ENCODE results near the gene PLBD1. TPM values are rescaled to one million over a fixed set of nuclear protein-coding genes. Genes with fewer than 3 reads are reported as not detected.
A peak's percentile ranks its signal among the peaks of the same experiment; 100 is the strongest.

The PLBD1 gene
- total RNA-seq, 2 donors from 2014 or later = 5.7 to 19.5 TPM

DNA sequence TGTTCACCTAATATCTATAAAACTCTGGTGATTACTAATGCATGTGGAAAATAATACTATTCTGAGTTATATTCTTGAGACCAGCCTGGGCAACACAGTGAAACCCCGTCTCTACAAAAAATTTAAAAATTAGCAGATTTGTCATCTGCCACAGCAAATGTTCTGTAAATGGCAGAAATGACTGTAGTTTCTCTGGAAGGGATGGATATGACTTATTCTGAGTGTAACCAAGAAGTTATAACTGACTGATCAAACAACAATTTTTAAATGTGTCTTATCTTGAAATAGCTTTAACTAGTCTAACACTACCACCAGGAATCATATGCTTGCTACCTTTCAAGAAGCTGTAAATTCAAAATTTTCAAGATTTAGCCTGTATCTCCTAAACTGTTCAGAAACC, 88.7 kb downstream of the PLBD1 start:
- Histone ChIP-seq H3K9me3 (no peaks in the 10 kb centered on the region), H3K4me1 (replicated peaks) (no peaks in the 10 kb centered on the region), H3K36me3 (peaks cover 0 to 10% of the 10 kb centered on the region in 2 donors), H3K27ac (no peak overlapping the region), H3K4me3 (no peak overlapping the region), H3K27me3 (replicated peaks; ENCODE audit: insufficient read depth) (no peaks in the 10 kb centered on the region)
- intact Hi-C loops (cut with DNase I) = no loop called here
- TF ChIP-seq CTCF (IDR thresholded peaks at IDR 0.05) (no peak), POLR2A (IDR thresholded peaks at IDR 0.05) (no peak), POLR2AphosphoS5 (IDR thresholded peaks at IDR 0.05) (no peak)
- WGBS = 91% methylated on average over 1 of the region's 1 CpG
- DNase-seq (ENCODE audit: low spot score) = no peak

- H3K36me3 ChIP-seq = no peaks in the 10 kb centered on the region
- no peak for TF ChIP-seq POLR2AphosphoS5 (IDR thresholded peaks at IDR 0.05)
- intact Hi-C loops (cut with DNase I) = no loop called here
- 92% methylated on average over 4 of the region's 4 CpGs for WGBS
- H3K9me3 ChIP-seq = no peaks in the 10 kb centered on the region
- H3K27ac ChIP-seq = no peak overlapping the region
- no peak for DNase-seq (ENCODE audit: low spot score)
- H3K27me3 ChIP-seq (replicated peaks; ENCODE audit: insufficient read depth) = no peaks in the 10 kb centered on the region
- no peaks in the 10 kb centered on the region for H3K4me1 ChIP-seq (replicated peaks)
- H3K4me3 ChIP-seq = no peak overlapping the region
Measured at GRCh38 chr12:14473707-14474287, 93.9 kb downstream of the PLBD1 start.

GRCh38 chr12:14471497-14471896, 96.2 kb downstream of the PLBD1 start:
- H3K27me3 ChIP-seq (replicated peaks; ENCODE audit: insufficient read depth) = no peaks in the 10 kb centered on the region
- H3K27ac ChIP-seq = no peak overlapping the region
- no peaks in the 10 kb centered on the region for H3K4me1 ChIP-seq (replicated peaks)
- DNase-seq (ENCODE audit: low spot score) = no peak
- intact Hi-C loops (cut with DNase I) = no loop called here
- 95% methylated on average over 1 of the region's 1 CpG for WGBS
- no peak overlapping the region for H3K4me3 ChIP-seq
- H3K36me3 ChIP-seq = no peaks in the 10 kb centered on the region
- TF ChIP-seq CTCF (IDR thresholded peaks at IDR 0.05) (no peak), POLR2A (IDR thresholded peaks at IDR 0.05) (no peak), POLR2AphosphoS5 (IDR thresholded peaks at IDR 0.05) (no peak)
- H3K9me3 ChIP-seq = no peaks in the 10 kb centered on the region

- no peaks in the 10 kb centered on the region for H3K4me1 ChIP-seq (replicated peaks)
- no peaks in the 10 kb centered on the region for H3K9me3 ChIP-seq
- H3K4me3 ChIP-seq = no peak overlapping the region
- TF ChIP-seq POLR2AphosphoS5 (IDR thresholded peaks at IDR 0.05) (no peak), CTCF (IDR thresholded peaks at IDR 0.05) (no peak), POLR2A (IDR thresholded peaks at IDR 0.05) (no peak)
- no peak for DNase-seq (ENCODE audit: low spot score)
- H3K27ac ChIP-seq = no peak overlapping the region
- no peaks in the 10 kb centered on the region for H3K36me3 ChIP-seq
- no peaks in the 10 kb centered on the region for H3K27me3 ChIP-seq (replicated peaks; ENCODE audit: insufficient read depth)
- 93% methylated on average over 5 of the region's 5 CpGs for WGBS
- intact Hi-C loops (cut with DNase I) = no loop called here
Measured at GRCh38 chr12:14460212-14460841, 107.4 kb downstream of the PLBD1 start.

- intact Hi-C loops (cut with DNase I) = no loop called here
- TF ChIP-seq POLR2AphosphoS5 (IDR thresholded peaks at IDR 0.05) (no peak), CTCF (IDR thresholded peaks at IDR 0.05) (peak in 2 of 4 experiments; percentile 12 to 20)
- Histone ChIP-seq H3K4me1 (replicated peaks) (no peaks in the 10 kb centered on the region), H3K27me3 (replicated peaks; ENCODE audit: insufficient read depth) (no peaks in the 10 kb centered on the region), H3K36me3 (peaks cover 0 to 4% of the 10 kb centered on the region in 2 donors), H3K4me3 (no peak overlapping the region), H3K9me3 (no peaks in the 10 kb centered on the region), H3K27ac (no peak overlapping the region)
- DNase-seq (ENCODE audit: low spot score) = no peak
- 83% methylated on average over 2 of the region's 2 CpGs for WGBS
Measured at GRCh38 chr12:14454098-14454907, 113.4 kb downstream of the PLBD1 start.

Small RNA genes lying within 50 kb of the gene (small RNA-seq; reads per million reads assigned to genes)
- gene RN7SKP134 = 0 reads per million in 2 donors

Other genes starting within 250 kb of the PLBD1 start
- 10 to 100 TPM; 47.1 to 49.9 TPM for gene ATF7IP, start 202.2 kb downstream of the PLBD1 start, total RNA-seq
- gene GUCY2C, start 128.7 kb upstream of the PLBD1 start, total RNA-seq = under 1 TPM in 1 of 2 donors, not detected in 1; 0.11 TPM
- 10 to 100 TPM; 29.6 to 29.8 TPM for gene WBP11, start 235.6 kb upstream of the PLBD1 start, total RNA-seq
- gene C12orf60, start 235.8 kb upstream of the PLBD1 start, total RNA-seq = 1 to 10 TPM; 2.0 to 2.6 TPM
- 1 to 10 TPM in 1 of 2 donors, not detected in 1; 2.2 TPM for gene SMCO3, start 246.3 kb upstream of the PLBD1 start, total RNA-seq